HL-60 (cell line): ENCODE data around the gene PDGFC.

ENCODE experiments used
- DNase-seq, 2 experiments: peaks; one replicate each; pipeline ENCODE4 v3.0.0-alpha.2; 2010 to 2020; ENCODE audit warnings: low read depth in 1 of 2, low spot score in 1 of 2
- H3K27ac ChIP-seq: fragments of 250-450 bp; sonication (Bioruptor Pico); replicated peaks from 2 replicates; pipeline ENCODE4 v1.5.1; 2020; ENCODE audit warnings: mild to moderate bottlenecking, moderate library complexity
- H3K27me3 ChIP-seq: fragments of 250-450 bp; sonication (Bioruptor Pico); 2 replicates; pipeline ENCODE4 v1.5.1; 2021; ENCODE audit warnings: mild to moderate bottlenecking, moderate library complexity; ENCODE audit not compliant: insufficient read depth, poor library complexity, severe bottlenecking
- H3K4me3 ChIP-seq: replicated peaks from 2 replicates; pipeline ENCODE4 v1.5.1; 2011; ENCODE audit warnings: mild to moderate bottlenecking, control low read depth, low read length; ENCODE audit not compliant: insufficient read depth
- CTCF ChIP-seq: IDR thresholded peaks from one replicate; pipeline ENCODE4 v1.5.1; 2011; ENCODE audit warnings: low read length, control low read depth, inconsistent platforms; ENCODE audit not compliant: insufficient read depth
- GABPA ChIP-seq: IDR thresholded peaks from 2 replicates; pipeline ENCODE4 v1.6.1; 2012; ENCODE audit warnings: low read depth
- POLR2AphosphoS5 ChIP-seq: IDR thresholded peaks from 2 replicates; pipeline ENCODE4 v1.6.1; 2012; ENCODE audit warnings: low read depth
- SPI1 ChIP-seq: IDR thresholded peaks from 2 replicates; pipeline ENCODE4 v1.6.1; 2012; ENCODE audit warnings: low read depth, mild to moderate bottlenecking, borderline replicate concordance
- TF ChIP-seq, protein P1 (sequence below): IDR thresholded peaks from 2 replicates; pipeline ENCODE4 v1.6.1; 2012; ENCODE audit warnings: low read depth; ENCODE audit not compliant: insufficient replicate concordance

The PDGFC gene

GRCh38 chr4:156909010-156909409 is 62.6 kb downstream of the PDGFC start:
- no peak for DNase-seq
- TF ChIP-seq, protein P1, sequence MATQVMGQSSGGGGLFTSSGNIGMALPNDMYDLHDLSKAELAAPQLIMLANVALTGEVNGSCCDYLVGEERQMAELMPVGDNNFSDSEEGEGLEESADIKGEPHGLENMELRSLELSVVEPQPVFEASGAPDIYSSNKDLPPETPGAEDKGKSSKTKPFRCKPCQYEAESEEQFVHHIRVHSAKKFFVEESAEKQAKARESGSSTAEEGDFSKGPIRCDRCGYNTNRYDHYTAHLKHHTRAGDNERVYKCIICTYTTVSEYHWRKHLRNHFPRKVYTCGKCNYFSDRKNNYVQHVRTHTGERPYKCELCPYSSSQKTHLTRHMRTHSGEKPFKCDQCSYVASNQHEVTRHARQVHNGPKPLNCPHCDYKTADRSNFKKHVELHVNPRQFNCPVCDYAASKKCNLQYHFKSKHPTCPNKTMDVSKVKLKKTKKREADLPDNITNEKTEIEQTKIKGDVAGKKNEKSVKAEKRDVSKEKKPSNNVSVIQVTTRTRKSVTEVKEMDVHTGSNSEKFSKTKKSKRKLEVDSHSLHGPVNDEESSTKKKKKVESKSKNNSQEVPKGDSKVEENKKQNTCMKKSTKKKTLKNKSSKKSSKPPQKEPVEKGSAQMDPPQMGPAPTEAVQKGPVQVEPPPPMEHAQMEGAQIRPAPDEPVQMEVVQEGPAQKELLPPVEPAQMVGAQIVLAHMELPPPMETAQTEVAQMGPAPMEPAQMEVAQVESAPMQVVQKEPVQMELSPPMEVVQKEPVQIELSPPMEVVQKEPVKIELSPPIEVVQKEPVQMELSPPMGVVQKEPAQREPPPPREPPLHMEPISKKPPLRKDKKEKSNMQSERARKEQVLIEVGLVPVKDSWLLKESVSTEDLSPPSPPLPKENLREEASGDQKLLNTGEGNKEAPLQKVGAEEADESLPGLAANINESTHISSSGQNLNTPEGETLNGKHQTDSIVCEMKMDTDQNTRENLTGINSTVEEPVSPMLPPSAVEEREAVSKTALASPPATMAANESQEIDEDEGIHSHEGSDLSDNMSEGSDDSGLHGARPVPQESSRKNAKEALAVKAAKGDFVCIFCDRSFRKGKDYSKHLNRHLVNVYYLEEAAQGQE = no peak
- no peak for TF ChIP-seq POLR2AphosphoS5
- TF ChIP-seq GABPA = no peak
- TF ChIP-seq SPI1 = no peak
- TF ChIP-seq CTCF = no peak
- Histone ChIP-seq H3K27ac (no peak overlapping the region), H3K4me3 (no peak overlapping the region), H3K27me3 (no peaks in the 10 kb centered on the region)

GRCh38 chr4:156906325-156906724 is 65.3 kb downstream of the PDGFC start:
- DNase-seq = no peak
- TF ChIP-seq POLR2AphosphoS5 = no peak
- no peak for TF ChIP-seq CTCF
- TF ChIP-seq, protein P1 = no peak
- TF ChIP-seq GABPA = no peak
- TF ChIP-seq SPI1 = no peak

GRCh38 chr4:156901871-156902270 is 69.7 kb downstream of the PDGFC start:
- DNase-seq = no peak
- H3K27me3 ChIP-seq = no peaks in the 10 kb centered on the region
- no peak overlapping the region for H3K4me3 ChIP-seq
- H3K27ac ChIP-seq = no peak overlapping the region
- TF ChIP-seq GABPA (no peak), CTCF (no peak), POLR2AphosphoS5 (no peak)
- TF ChIP-seq, protein P1 = no peak

More at GRCh38 chr4:156906325-156906724, 65.3 kb downstream of the PDGFC start:
- no peaks in the 10 kb centered on the region for H3K27me3 ChIP-seq
- no peak overlapping the region for H3K4me3 ChIP-seq
- no peak overlapping the region for H3K27ac ChIP-seq
